ENCODE data around the gene LEPROT.

LEPROT gene

DNA sequence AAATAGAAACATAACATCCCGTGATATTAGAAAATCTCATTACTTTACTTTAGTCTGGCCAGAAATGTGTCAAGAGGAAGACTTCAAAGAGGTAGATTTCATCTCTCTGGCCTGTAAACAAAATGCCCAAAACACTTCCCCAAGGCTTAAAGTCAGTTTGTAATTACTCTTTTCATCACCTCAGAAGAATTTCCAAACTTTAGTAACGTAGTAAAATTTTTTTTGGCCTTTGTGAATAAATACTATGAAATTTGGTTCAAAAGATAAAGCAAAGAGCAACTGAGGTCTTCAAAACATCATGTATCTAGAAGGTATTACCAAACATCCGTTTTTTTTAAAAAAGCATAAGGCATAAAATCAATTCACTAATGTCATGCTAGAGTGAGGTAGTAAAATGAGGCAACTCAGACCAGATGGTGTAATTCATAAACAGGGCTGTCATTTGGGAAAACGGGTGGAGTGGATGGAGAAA, 51.4 kb downstream of the LEPROT start (continued):
- TF ChIP-seq, protein P1, sequence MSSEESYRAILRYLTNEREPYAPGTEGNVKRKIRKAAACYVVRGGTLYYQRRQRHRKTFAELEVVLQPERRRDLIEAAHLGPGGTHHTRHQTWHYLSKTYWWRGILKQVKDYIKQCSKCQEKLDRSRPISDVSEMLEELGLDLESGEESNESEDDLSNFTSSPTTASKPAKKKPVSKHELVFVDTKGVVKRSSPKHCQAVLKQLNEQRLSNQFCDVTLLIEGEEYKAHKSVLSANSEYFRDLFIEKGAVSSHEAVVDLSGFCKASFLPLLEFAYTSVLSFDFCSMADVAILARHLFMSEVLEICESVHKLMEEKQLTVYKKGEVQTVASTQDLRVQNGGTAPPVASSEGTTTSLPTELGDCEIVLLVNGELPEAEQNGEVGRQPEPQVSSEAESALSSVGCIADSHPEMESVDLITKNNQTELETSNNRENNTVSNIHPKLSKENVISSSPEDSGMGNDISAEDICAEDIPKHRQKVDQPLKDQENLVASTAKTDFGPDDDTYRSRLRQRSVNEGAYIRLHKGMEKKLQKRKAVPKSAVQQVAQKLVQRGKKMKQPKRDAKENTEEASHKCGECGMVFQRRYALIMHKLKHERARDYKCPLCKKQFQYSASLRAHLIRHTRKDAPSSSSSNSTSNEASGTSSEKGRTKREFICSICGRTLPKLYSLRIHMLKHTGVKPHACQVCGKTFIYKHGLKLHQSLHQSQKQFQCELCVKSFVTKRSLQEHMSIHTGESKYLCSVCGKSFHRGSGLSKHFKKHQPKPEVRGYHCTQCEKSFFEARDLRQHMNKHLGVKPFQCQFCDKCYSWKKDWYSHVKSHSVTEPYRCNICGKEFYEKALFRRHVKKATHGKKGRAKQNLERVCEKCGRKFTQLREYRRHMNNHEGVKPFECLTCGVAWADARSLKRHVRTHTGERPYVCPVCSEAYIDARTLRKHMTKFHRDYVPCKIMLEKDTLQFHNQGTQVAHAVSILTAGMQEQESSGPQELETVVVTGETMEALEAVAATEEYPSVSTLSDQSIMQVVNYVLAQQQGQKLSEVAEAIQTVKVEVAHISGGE (tag by site-specific recombination; conservative IDR thresholded peaks at IDR 0.05; ENCODE audit: low read depth), result no peak
- TF ChIP-seq ZNF610 (tag by site-specific recombination; IDR thresholded peaks at IDR 0.05; ENCODE audit: borderline replicate concordance), result no peak
- TF ChIP-seq ZNF174 (tag by site-specific recombination; IDR thresholded peaks at IDR 0.05), result no peak
- TF ChIP-seq ZNF350 (tag by site-specific recombination; IDR thresholded peaks at IDR 0.05), result no peak

DNA sequence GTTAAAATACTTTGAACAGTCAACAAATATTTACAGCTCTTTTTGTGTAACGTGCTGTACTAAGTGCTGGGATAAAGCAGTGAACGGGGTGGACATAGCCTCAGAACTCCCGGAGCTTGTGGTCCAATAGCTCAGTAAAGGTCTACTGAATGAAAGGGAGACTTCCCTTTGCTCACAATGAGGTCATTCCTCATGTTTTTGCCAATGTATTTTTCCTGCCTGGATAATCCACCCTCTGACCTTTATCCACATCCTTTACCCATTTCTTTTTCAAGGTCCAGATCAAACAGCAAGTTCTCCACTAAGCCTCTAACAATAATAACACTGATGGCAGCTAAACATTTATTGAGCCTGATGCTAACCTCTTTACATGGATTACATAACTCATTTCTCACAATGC, 55.9 kb downstream of the LEPROT start:
- TF ChIP-seq, protein P2, sequence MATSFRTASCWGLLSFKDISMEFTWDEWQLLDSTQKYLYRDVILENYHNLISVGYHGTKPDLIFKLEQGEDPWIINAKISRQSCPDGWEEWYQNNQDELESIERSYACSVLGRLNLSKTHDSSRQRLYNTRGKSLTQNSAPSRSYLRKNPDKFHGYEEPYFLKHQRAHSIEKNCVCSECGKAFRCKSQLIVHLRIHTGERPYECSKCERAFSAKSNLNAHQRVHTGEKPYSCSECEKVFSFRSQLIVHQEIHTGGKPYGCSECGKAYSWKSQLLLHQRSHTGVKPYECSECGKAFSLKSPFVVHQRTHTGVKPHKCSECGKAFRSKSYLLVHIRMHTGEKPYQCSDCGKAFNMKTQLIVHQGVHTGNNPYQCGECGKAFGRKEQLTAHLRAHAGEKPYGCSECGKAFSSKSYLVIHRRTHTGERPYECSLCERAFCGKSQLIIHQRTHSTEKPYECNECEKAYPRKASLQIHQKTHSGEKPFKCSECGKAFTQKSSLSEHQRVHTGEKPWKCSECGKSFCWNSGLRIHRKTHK (tag by site-specific recombination; IDR thresholded peaks at IDR 0.05), result no peak
- TF ChIP-seq, protein P3, sequence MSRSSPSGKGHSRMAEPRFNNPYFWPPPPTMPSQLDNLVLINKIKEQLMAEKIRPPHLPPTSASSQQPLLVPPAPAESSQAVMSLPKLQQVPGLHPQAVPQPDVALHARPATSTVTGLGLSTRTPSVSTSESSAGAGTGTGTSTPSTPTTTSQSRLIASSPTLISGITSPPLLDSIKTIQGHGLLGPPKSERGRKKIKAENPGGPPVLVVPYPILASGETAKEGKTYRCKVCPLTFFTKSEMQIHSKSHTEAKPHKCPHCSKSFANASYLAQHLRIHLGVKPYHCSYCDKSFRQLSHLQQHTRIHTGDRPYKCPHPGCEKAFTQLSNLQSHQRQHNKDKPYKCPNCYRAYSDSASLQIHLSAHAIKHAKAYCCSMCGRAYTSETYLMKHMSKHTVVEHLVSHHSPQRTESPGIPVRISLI (tag by site-specific recombination; IDR thresholded peaks at IDR 0.05), result no peak
- TF ChIP-seq ZNF658 (tag by site-specific recombination; IDR thresholded peaks at IDR 0.05), result no peak
- no peak for TF ChIP-seq ZSCAN4 (tag by site-specific recombination; IDR thresholded peaks at IDR 0.05)
- no peak for TF ChIP-seq SETDB1 (IDR thresholded peaks at IDR 0.05; ENCODE audit: insufficient read length, low read length)
- no peak for TF ChIP-seq ZNF24 (tag by site-specific recombination; IDR thresholded peaks at IDR 0.05)
- no peak for TF ChIP-seq ZNF561 (tag by site-specific recombination; IDR thresholded peaks at IDR 0.05; ENCODE audit: borderline replicate concordance)
- TF ChIP-seq ZNF19 (tag by site-specific recombination; IDR thresholded peaks at IDR 0.05; ENCODE audit: low read depth), result no peak
- no peak for TF ChIP-seq SCRT2 (tag by site-specific recombination; IDR thresholded peaks at IDR 0.05)
- TF ChIP-seq ZNF548 (tag by site-specific recombination; IDR thresholded peaks at IDR 0.05), result no peak
- no peak for TF ChIP-seq ZNF768 (tag by site-specific recombination; IDR thresholded peaks at IDR 0.05)
- TF ChIP-seq ZNF791 (tag by site-specific recombination; IDR thresholded peaks at IDR 0.05), result no peak
- TF ChIP-seq ZNF16 (tag by site-specific recombination; IDR thresholded peaks at IDR 0.05; ENCODE audit: low read depth), result no peak
- no peak for TF ChIP-seq MEIS1 (CRISPR knock-in tag; IDR thresholded peaks at IDR 0.05; ENCODE audit: borderline replicate concordance)
- TF ChIP-seq ZNF280D (tag by site-specific recombination; IDR thresholded peaks at IDR 0.05), result no peak
- no peak for TF ChIP-seq ZNF830 (tag by site-specific recombination; IDR thresholded peaks at IDR 0.05; ENCODE audit: low read depth)
- no peak for TF ChIP-seq KLF1 (tag by site-specific recombination; IDR thresholded peaks at IDR 0.05)
- TF ChIP-seq ZFP69B (tag by site-specific recombination; IDR thresholded peaks at IDR 0.05), result no peak
- TF ChIP-seq ZNF785 (tag by site-specific recombination; IDR thresholded peaks at IDR 0.05), result no peak
- TF ChIP-seq ZNF223 (tag by site-specific recombination; IDR thresholded peaks at IDR 0.05), result no peak
- no peak overlapping the region for H3K27ac ChIP-seq (ENCODE audit: extremely low read depth, low read depth, low read length)
- H3K36me3 ChIP-seq (ENCODE audit: control insufficient read depth in 2 of 2, insufficient read depth in 1 of 2, low read length in 2 of 2), result no peaks in the 10 kb centered on the region
- ChIA-PET POLR2A (interaction anchor here (1.3 kb wide), 1 partner anchor 9 kb away, joined by 3 read pairs; no protein-coding TSS in a partner anchor), CTCF (interaction anchor here (1.8 to 2.3 kb wide), 2 partner anchors 17 to 45 kb away, joined by 4 to 13 read pairs; no protein-coding TSS in a partner anchor)
- H3K4me1 ChIP-seq (ENCODE audit: control insufficient read depth, insufficient read depth, low read length), result no peaks in the 10 kb centered on the region
- no peaks in the 10 kb centered on the region for H3K9me3 ChIP-seq (ENCODE audit: control insufficient read depth, insufficient read depth, low read depth, low read length)
- no peak overlapping the region for H3K4me3 ChIP-seq (ENCODE audit: low read depth, low read length)

Data from HEK293 (cell line).